ENCODE measurements around the gene GPR137B. TPM values are rescaled to one million over a fixed set of nuclear protein-coding genes. Genes with fewer than 3 reads are reported as not detected.

GPR137B gene
- total RNA-seq, 1 donor from 2014 or later = 35.5 TPM

GRCh38 chr1:236141447-236142252 lies 689 bp upstream of the GPR137B start:
- DNase-seq (ENCODE audit: low spot score in 2 of 2) (peak in 1 of 2 donors; percentile 77), FAIRE-seq (no peak)

- FAIRE-seq (no peak), DNase-seq (ENCODE audit: low spot score in 2 of 2) (no peak)
Observed at GRCh38 chr1:236143104-236143948, 987 bp downstream of the GPR137B start.

- FAIRE-seq = no peak
Observed at GRCh38 chr1:236144033-236144432, 1.7 kb downstream of the GPR137B start.

DNA sequence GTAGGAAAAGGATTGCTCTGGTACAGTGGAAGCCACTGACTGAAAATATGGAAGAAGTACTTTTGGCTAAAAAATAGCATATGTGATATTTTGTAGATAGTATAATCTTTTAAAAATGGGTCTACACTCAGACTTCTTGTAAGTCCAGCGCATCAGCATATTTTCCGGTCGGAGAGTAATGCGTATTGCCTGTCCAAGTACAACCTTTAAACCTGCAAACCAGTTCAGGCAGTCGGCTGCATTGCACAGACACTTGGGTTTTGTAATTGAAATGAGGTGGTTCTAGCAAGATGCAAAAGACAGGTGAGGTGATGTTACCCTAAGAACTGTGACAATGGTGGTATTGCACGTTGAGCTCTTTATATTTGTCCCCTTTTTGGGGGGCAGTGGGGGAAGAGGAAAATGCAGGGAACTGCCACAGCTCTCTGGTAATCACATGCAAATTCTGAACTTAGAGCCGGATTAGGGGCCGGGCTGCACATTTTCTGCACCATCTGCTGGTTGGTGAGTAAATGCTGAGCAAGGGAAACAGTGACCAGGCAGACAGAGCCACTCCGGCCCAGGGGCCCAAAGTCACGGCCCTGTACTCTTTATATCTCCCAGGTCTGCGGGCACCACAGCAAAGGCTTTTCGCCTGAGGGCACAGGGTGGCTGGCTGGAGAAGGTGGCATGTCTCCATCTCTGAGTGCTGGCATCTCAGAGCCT lies 2.3 kb downstream of the GPR137B start:
- DNase-seq (ENCODE audit: low spot score in 2 of 2) (no peak), FAIRE-seq (no peak)

More at GRCh38 chr1:236144033-236144432, 1.7 kb downstream of the GPR137B start:
- no peak for DNase-seq (ENCODE audit: low spot score in 2 of 2)

- no peak for DNase-seq (ENCODE audit: low spot score in 2 of 2)
- no peak for FAIRE-seq
Observed at GRCh38 chr1:236147068-236147467, 4.7 kb downstream of the GPR137B start.

- no peak for FAIRE-seq
Observed at GRCh38 chr1:236147521-236148469, 5.5 kb downstream of the GPR137B start.

DNA sequence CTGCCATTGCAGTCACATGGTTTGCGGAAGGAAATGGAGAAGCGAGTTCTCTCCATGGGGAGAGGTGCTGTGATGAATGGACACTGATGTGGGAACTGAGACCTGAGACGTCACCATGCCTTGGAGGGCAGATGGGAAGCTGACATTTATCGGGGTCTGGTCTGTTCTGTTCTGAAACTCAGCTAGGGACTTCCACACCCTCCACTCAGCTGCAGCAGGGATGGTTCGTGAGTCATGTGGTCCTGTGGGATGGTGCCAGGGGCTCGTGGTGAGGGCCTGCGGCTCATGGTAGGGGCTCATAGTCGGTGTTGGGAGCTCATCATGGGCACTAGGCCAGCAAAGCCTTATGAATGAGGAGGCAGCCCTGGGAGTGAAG lies 6.1 kb downstream of the GPR137B start:
- FAIRE-seq = no peak

More at GRCh38 chr1:236147521-236148469, 5.5 kb downstream of the GPR137B start:
- no peak for DNase-seq (ENCODE audit: low spot score in 2 of 2)

DNA sequence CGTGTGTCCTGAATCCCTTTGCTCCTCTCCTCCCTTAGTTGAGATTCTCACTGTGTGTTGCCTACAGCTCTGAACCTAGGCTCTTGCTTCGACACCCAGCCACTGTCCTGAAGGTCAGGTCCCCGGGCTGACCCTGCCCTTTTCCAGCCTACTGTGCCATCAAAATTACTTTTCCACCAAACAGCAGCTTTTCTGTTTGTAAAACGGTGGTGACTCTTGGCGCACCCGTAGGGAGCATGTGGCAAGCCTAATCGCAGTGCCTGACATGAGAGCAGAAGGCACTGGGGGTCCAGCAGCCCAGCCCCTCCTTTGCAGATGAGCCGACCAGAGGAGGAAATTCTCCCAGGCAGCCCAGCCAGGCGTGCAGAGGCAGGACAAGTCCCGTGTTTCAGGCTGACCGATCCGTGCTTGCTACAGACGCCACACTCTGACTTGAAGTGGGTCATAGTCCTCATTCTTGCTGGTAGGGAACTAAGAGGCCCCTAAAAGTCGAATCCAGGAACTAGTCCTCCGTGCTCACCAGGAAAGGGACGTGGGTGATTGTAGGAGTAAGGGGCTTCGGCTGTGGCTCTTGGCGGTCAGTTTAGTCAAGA lies 6.8 kb downstream of the GPR137B start:
- FAIRE-seq (no peak), DNase-seq (ENCODE audit: low spot score in 2 of 2) (no peak)

More for the DNA sequence above, 6.1 kb downstream of the GPR137B start:
- DNase-seq (ENCODE audit: low spot score in 2 of 2) = no peak

DNA sequence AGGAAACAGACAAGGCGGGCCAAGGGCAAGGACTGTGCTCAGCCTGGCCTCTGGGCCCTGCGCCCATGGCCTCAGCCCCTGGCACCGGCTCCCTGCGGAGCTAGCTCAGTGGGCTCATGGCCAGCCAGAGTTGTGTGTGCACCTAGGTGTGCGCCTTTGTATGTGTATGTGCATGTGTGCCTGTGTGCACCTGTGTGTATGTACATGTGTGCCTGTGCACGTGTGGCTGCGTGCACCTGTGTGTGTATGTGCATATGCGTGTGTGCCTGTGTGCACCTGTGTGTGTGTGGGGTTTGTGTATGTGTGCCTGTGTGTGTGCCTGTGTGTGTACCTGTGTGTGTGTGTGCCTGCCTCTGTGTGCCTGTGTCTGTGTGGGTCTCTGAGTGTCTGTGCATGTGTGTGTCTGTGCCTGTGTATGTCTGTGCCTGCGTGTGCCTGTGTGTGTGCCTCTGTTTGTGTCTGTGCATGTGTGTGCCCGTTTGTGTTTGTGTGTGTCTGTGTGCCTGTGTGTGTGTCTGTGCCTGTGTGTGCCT lies 7.4 kb downstream of the GPR137B start:
- FAIRE-seq (no peak), DNase-seq (ENCODE audit: low spot score in 2 of 2) (no peak)

- no peak for FAIRE-seq
- DNase-seq (ENCODE audit: low spot score in 2 of 2) = no peak
Observed at GRCh38 chr1:236150311-236150955, 8.1 kb downstream of the GPR137B start.

DNA sequence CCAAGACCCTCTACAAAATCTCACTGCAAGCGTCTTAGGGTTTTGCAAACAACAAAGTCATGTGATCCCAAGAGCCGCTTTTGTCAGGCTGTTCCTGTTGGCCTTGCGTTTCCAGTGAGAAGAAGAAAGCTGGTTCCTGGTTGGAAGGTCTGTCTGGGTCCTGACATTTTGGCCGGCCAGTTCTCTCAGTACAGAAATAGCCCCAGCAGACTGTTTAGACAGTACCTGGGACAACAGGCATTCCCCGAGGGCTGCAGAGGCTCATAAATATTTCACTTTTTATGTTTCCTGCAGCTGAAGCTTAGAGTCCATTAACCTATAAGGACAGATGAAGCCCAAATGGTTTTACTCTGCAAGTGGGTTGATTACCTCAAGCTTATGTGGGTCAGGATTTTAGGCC lies 8.6 kb downstream of the GPR137B start:
- no peak for DNase-seq (ENCODE audit: low spot score in 2 of 2)
- FAIRE-seq = no peak

DNA sequence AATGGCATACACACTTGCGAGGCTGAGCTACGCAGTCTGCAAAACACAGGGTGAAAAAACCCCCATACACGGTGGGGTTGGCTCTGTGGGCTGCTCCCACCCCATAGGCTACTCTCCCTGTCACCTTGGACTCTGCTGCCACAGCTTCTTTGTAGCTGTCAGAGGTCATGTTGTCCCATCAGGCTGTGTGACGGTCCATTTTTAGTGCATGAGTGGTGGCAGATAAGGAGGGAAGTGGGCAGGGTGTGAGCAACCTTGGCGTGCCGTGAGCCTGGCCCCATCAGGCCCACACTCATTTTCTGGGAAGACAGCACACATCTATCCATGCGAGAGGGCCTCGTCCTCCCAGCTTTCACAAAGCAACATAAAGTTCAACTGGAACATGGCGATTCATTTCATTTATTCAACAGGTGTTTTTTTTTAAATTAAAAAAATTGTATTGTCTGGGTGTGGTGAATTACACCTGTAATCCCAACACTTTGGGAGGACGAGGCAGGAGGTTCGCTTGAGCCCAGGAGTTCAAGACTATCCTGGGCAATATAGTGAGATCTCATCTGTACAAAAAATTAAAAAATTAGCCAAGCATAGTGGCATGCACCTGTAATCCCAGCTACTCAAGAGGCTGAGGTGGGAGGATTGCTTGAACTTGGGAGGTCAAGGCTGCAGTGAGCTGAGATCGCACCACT lies 9.5 kb downstream of the GPR137B start:
- no peak for FAIRE-seq

DNA sequence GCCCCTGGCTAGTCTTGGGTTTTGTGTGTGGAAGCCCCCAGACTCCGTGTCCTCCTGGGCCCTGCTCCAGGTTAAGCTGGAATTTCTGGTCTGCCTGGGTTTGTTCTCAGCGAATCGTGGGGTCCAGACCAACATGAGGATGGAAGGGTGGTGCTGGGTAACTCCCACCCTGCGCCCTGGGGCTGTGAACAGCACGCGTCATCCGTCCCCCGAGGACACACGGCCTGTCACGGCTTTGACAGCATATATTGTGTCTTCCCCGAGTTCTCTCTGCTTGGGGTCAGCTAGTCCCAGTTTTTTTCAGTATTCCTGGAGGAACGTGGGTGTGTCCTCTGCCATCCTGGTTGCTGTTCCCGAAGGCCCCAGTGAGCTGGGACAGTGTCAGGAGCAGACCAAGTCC lies 11.8 kb downstream of the GPR137B start:
- no peak for FAIRE-seq
- no peak for DNase-seq (ENCODE audit: low spot score in 2 of 2)

More for the DNA sequence above, 9.5 kb downstream of the GPR137B start:
- no peak for DNase-seq (ENCODE audit: low spot score in 2 of 2)

DNA sequence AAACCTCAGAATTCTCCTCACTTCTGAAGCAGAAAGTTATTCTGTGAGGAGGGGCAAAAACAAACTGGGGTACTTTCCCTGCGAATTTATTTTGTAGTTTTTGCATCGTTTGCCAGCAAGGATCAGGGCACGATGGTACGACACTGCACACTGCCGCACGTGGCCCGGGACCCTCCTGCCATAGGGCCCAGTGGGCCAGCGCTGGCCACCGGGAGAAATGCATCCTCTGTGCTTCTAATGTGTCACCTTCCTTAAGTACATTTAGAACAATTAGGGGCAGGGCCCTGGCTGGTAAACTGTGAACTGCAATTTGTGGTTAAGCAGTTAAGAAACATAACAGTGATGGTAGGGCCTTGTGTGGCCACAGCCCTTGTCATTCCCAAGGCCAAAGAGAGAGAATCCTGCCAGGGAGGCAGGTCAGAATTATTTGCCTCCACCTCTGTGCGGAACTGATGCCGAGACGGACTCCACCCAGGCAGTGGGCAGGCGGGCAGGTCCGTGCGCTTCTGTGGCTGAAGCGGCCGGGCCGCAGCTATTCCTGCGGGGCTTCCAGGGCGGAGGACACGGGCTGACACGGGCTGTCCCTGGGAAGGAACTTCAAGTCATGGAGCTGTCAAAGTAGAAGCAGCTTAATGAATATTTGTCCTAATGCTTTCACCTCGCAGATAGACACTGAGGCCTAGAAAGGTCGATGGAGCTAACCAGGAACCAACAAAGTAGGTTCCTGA lies 12.5 kb downstream of the GPR137B start:
- FAIRE-seq (no peak), DNase-seq (ENCODE audit: low spot score in 2 of 2) (no peak)

GRCh38 chr1:236155399-236155767 lies 13.0 kb downstream of the GPR137B start:
- DNase-seq (ENCODE audit: low spot score in 2 of 2) (no peak), FAIRE-seq (no peak)

DNA sequence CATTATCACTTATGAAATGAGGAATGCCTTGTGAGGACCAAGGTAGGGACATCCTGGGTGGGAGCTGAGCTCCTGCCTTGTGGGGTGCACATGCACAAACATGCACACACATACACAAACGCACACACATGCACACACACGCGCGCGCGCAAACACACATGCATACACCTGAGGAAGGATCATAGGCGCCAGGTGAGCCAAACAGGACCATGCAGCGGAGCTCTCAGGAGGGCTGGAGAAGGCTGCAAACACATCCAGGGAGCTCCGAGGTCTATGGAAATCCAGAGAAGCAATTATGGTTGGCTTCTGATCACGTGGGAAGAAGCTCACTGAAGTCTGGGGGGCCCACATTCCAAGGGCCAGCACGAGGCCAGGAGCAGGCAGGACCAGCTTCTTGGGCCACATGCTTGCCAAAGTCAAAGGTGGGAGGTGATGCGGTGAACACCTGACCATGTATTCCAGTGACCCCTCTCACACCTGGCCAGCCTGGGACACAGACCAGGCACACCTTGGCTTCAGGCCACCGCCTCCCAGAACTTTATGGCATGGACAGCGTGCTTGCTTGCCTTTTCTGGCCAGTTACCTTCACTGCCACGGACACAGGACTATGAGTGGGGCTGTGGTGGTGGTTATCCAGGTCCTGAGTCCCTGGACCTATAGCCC lies 13.6 kb downstream of the GPR137B start:
- DNase-seq (ENCODE audit: low spot score in 2 of 2) (no peak), FAIRE-seq (no peak)

All from frontal cortex (tissue), 4 donors.